ENCODE data around the gene GLI2.

Gene GLI2

DNA sequence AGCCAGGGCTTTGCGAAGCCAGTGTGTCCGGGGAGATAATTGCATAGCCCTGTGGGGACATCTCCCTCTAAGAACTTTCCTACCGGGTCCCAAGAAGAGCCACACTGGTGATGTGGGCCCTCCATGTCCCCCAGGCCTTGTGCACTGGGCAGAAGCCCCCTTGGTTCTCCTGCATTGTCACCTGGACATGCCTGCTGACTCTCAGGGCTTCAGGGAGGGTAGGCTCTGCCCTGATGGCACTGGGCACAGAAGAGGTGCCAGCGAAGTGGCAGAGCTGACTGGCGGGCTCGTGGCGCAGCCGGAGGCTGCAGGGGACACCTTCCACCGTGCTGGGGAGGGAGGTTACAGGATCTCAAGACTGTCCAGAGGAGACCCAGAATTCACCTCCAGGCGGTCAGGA is 28.3 kb downstream of the GLI2 start:
- CTCF ChIA-PET = no interaction called here
- POLR2A ChIA-PET = no interaction called here
- no peak for DNase-seq (ENCODE audit: extremely low spot score)
- TF ChIP-seq L3MBTL2 (conservative IDR thresholded peaks at IDR 0.05) (no peak), ARNT (IDR thresholded peaks at IDR 0.05) (no peak), FOXK2 (IDR thresholded peaks at IDR 0.05) (no peak), TARDBP (IDR thresholded peaks at IDR 0.05) (no peak), FOXM1 (IDR thresholded peaks at IDR 0.05; ENCODE audit: borderline replicate concordance) (no peak), ELF4 (IDR thresholded peaks at IDR 0.05) (no peak), CTBP1 (IDR thresholded peaks at IDR 0.05; ENCODE audit: borderline replicate concordance) (no peak), LEF1 (IDR thresholded peaks at IDR 0.05; ENCODE audit: borderline replicate concordance) (no peak), NFRKB (IDR thresholded peaks at IDR 0.05) (no peak), HDGF (IDR thresholded peaks at IDR 0.05; ENCODE audit: borderline replicate concordance) (no peak), ZNF384 (IDR thresholded peaks at IDR 0.05) (no peak), SP1 (IDR thresholded peaks at IDR 0.05) (no peak), BHLHE40 (IDR thresholded peaks at IDR 0.05; ENCODE audit: borderline replicate concordance) (no peak), FOXA1 (IDR thresholded peaks at IDR 0.05) (no peak), SUZ12 (IDR thresholded peaks at IDR 0.05) (no peak)
- TF ChIP-seq, protein P1, sequence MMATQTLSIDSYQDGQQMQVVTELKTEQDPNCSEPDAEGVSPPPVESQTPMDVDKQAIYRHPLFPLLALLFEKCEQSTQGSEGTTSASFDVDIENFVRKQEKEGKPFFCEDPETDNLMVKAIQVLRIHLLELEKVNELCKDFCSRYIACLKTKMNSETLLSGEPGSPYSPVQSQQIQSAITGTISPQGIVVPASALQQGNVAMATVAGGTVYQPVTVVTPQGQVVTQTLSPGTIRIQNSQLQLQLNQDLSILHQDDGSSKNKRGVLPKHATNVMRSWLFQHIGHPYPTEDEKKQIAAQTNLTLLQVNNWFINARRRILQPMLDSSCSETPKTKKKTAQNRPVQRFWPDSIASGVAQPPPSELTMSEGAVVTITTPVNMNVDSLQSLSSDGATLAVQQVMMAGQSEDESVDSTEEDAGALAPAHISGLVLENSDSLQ (IDR thresholded peaks at IDR 0.05) = no peak

- CTCF ChIA-PET = interaction anchor here (1.0 kb wide), 1 partner anchor 16 kb away, joined by 3 read pairs; no protein-coding TSS in a partner anchor
- no peak for DNase-seq (ENCODE audit: extremely low spot score)
- no peak for TF ChIP-seq CTBP1 (IDR thresholded peaks at IDR 0.05; ENCODE audit: borderline replicate concordance)
- TF ChIP-seq L3MBTL2 (conservative IDR thresholded peaks at IDR 0.05) = no peak
- no peak for TF ChIP-seq BHLHE40 (IDR thresholded peaks at IDR 0.05; ENCODE audit: borderline replicate concordance)
- TF ChIP-seq LEF1 (IDR thresholded peaks at IDR 0.05; ENCODE audit: borderline replicate concordance) = no peak
- no peak for TF ChIP-seq ELF4 (IDR thresholded peaks at IDR 0.05)
- TF ChIP-seq TARDBP (IDR thresholded peaks at IDR 0.05) = no peak
- TF ChIP-seq FOXM1 (IDR thresholded peaks at IDR 0.05; ENCODE audit: borderline replicate concordance) = no peak
- no peak for TF ChIP-seq FOXK2 (IDR thresholded peaks at IDR 0.05)
- TF ChIP-seq ZNF384 (IDR thresholded peaks at IDR 0.05) = no peak
- no peak for TF ChIP-seq SP1 (IDR thresholded peaks at IDR 0.05)
- no peak for TF ChIP-seq FOXA1 (IDR thresholded peaks at IDR 0.05)
- no peak for TF ChIP-seq SUZ12 (IDR thresholded peaks at IDR 0.05)
- TF ChIP-seq HDGF (IDR thresholded peaks at IDR 0.05; ENCODE audit: borderline replicate concordance) = no peak
- no peak for TF ChIP-seq ARNT (IDR thresholded peaks at IDR 0.05)
- TF ChIP-seq NFRKB (IDR thresholded peaks at IDR 0.05) = no peak
- TF ChIP-seq, protein P1 (IDR thresholded peaks at IDR 0.05) = no peak
- POLR2A ChIA-PET = interaction anchor here (1.0 kb wide), 1 partner anchor 26 kb away, joined by 3 read pairs; no protein-coding TSS in a partner anchor
These were observed 28.8 kb downstream of the GLI2 start for GRCh38 chr2:120764492-120764891.

GRCh38 chr2:120764991-120765677 is 29.5 kb downstream of the GLI2 start:
- no peak for DNase-seq (ENCODE audit: extremely low spot score)
- CTCF ChIA-PET = interaction anchor here (1.0 kb wide), 1 partner anchor 15 kb away, joined by 3 read pairs; no protein-coding TSS in a partner anchor
- POLR2A ChIA-PET = interaction anchor here (1.0 kb wide), 1 partner anchor 27 kb away, joined by 3 read pairs; no protein-coding TSS in a partner anchor
- TF ChIP-seq FOXA1 (IDR thresholded peaks at IDR 0.05) = no peak
- no peak for TF ChIP-seq ELF4 (IDR thresholded peaks at IDR 0.05)
- no peak for TF ChIP-seq FOXM1 (IDR thresholded peaks at IDR 0.05; ENCODE audit: borderline replicate concordance)
- TF ChIP-seq NFRKB (IDR thresholded peaks at IDR 0.05) = no peak
- no peak for TF ChIP-seq ZNF384 (IDR thresholded peaks at IDR 0.05)
- no peak for TF ChIP-seq FOXK2 (IDR thresholded peaks at IDR 0.05)
- no peak for TF ChIP-seq TARDBP (IDR thresholded peaks at IDR 0.05)
- TF ChIP-seq L3MBTL2 (conservative IDR thresholded peaks at IDR 0.05) = no peak
- TF ChIP-seq, protein P1 (IDR thresholded peaks at IDR 0.05) = no peak
- TF ChIP-seq CTBP1 (IDR thresholded peaks at IDR 0.05; ENCODE audit: borderline replicate concordance) = no peak
- no peak for TF ChIP-seq SUZ12 (IDR thresholded peaks at IDR 0.05)
- TF ChIP-seq BHLHE40 (IDR thresholded peaks at IDR 0.05; ENCODE audit: borderline replicate concordance) = no peak
- TF ChIP-seq SP1 (IDR thresholded peaks at IDR 0.05) = no peak
- no peak for TF ChIP-seq LEF1 (IDR thresholded peaks at IDR 0.05; ENCODE audit: borderline replicate concordance)
- TF ChIP-seq HDGF (IDR thresholded peaks at IDR 0.05; ENCODE audit: borderline replicate concordance) = no peak
- TF ChIP-seq ARNT (IDR thresholded peaks at IDR 0.05) = no peak

GRCh38 chr2:120765678-120766469 is 30.2 kb downstream of the GLI2 start:
- CTCF ChIA-PET = interaction anchor here (0.8 kb wide), 1 partner anchor 9 kb away, joined by 3 read pairs; no protein-coding TSS in a partner anchor
- POLR2A ChIA-PET = interaction anchor here (0.6 to 1.0 kb wide), 2 partner anchors 28 to 1006 kb away, joined by 3 read pairs; partner anchors contain the start of gene PTPN4
- TF ChIP-seq FOXM1 (IDR thresholded peaks at IDR 0.05; ENCODE audit: borderline replicate concordance) (no peak), ELF4 (IDR thresholded peaks at IDR 0.05) (no peak), FOXK2 (IDR thresholded peaks at IDR 0.05) (no peak), L3MBTL2 (conservative IDR thresholded peaks at IDR 0.05) (no peak), LEF1 (IDR thresholded peaks at IDR 0.05; ENCODE audit: borderline replicate concordance) (no peak), HDGF (IDR thresholded peaks at IDR 0.05; ENCODE audit: borderline replicate concordance) (no peak), FOXA1 (IDR thresholded peaks at IDR 0.05) (no peak), ARNT (IDR thresholded peaks at IDR 0.05) (no peak), SUZ12 (IDR thresholded peaks at IDR 0.05) (no peak), NFRKB (IDR thresholded peaks at IDR 0.05) (no peak), ZNF384 (IDR thresholded peaks at IDR 0.05) (no peak), CTBP1 (IDR thresholded peaks at IDR 0.05; ENCODE audit: borderline replicate concordance) (no peak), BHLHE40 (IDR thresholded peaks at IDR 0.05; ENCODE audit: borderline replicate concordance) (no peak), TARDBP (IDR thresholded peaks at IDR 0.05) (no peak)
- TF ChIP-seq, protein P1 (IDR thresholded peaks at IDR 0.05) = no peak
- DNase-seq (ENCODE audit: extremely low spot score) = no peak
